Middle frontal gyrus (tissue), 1 donor: ENCODE data around the gene CCNE1.

ENCODE experiments used
- DNase-seq: peaks from one replicate; pipeline ENCODE4 v3.0.0-alpha.2; 2015; ENCODE audit warnings: low spot score; ENCODE audit errors: extremely low spot score

Gene CCNE1

DNA sequence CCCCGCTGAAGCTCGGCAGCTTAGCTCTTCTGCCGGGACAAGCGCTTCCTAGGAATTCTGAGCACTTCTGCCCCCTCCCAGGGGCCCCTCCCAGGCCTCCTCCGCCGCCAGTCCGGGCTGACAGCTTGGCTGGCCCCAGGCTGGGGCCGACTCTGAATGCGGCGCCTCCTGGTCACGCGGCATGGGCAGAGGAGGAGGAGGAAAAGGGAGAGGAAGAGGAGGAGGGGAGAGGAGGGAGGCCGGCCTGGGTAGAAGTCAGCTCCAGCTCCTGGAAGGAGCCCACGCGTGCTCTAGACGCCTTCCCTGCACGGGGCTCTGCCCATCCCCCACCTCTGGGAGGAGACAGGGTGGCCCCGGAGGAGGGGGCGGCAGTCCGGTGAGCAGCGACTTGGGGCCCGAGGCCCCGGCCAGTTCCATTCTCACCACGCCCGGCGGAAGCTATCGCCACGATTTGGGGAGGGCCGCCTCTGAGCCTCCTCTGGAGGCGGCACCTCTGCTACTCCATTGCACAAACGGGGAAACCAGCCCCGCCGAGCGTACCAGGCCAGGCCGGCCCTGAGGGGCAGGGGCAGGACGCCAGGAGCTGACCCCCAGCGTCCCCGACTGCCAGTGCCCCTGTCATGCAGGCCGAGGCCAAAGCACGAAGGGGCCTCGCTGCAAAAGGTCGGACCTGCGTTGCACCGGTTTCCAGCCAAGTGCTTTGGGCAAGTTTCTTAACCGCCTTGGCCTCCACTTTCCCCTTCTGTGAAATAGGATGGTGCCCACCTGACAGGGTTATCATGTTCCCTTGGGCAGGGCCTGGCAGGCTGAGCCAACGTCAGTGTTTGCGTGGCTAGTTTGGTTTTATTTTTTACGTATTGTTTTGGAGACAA, 31.6 kb downstream of the CCNE1 start:
- no peak for DNase-seq

DNA sequence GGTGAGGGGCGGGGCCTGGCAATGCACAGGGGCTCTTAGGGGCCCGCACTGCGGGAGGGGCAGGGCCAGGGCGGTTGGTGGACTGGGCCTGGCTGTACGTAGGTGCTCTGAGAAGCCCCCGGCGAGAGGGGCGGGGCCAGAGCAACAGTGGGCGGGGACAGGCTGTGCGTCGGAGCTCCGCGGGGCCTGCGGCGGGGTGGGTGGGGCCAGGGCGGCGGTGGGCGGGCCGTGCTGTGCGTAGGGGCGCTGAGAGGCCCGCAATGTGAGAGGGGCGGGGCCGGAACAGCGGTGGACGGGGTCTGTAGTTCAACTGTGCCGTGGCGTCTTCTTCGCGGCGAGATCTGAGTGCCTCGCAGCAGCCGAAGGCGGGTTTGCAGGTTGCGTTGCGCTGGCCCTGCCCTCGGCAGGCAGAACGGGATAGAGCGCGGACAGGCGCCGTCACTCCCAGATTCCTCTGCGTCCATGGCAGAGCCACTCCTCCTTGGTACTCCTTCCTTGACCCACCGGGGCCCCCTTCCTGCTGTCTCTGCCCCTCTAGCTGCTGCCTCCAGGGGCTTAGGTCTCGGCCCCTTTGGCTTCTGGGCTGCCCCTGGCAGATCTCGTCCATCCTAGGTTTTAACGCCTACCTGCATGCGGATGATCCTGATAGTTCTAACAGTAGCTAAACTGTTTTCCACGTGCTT, 33.2 kb downstream of the CCNE1 start:
- peak; percentile 68 for DNase-seq

DNA sequence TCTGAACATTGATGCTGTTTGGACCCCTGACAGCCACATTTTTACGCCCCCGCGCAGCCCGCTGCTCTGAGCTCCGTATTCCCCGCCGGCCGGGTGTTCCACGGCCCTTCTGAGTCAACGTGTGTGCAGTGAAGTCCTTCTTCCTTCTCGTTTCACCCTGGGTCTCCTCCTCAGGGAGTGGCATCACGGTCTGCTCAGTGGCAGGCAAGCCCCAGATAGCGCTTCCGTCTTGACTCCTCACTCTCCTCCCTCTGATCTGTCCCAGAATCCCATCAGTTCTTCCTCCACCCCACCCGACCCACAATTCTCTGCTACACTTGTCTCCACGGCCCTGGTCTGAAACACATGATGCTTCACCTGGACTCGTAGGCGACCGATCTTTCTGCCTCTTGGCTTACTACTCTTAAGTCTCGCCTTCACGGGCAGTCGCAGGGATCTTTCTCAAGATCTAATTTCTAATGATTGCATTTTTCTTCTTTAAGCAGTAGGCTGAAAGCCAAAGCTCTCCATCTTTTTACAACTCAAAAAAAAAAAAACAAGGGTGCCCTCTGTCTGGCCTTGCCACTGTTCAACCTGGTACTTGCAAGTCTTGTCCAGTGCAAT, 33.9 kb downstream of the CCNE1 start:
- DNase-seq, result no peak

DNA sequence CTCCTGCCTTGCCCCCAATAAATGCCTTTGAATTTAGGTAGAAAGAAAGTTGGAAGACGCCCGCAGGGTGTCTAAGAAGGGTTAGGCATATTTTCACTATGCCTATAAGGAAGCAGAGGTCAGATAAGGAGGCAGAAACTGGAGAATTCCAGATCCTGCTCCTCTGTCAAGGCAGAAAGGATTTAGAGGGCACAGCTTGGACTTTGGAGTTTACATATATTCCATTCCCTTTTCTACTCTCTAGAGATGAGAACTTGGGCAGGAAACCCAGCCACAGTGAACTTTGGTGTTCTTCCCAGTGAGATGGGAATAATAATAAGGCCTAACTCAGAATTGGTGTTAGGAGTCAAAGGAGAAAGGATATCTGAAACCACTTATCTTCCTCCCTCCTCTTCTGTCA, 37.4 kb downstream of the CCNE1 start:
- DNase-seq, result no peak

DNA sequence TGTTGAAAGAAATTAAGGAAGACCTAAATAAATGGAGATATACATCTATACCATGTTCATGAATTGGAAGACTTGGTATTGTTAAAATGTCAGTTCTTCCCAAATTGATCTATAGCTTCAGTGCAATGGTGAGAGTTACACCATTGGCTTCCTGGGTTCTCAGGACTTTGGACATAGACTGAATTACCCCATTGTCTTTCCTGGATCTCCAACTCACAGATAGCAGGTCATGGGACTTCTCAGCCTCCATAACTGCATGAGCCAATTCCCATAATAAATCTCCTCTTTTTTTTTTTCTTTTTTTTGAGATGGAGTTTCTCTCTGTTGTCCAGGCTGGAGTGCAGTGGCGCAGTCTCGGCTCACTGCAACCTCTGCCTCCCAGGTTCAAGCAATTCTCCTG, 38.7 kb downstream of the CCNE1 start:
- DNase-seq, result no peak

GRCh38 chr19:29851769-29852521, 40.2 kb downstream of the CCNE1 start:
- no peak for DNase-seq

DNA sequence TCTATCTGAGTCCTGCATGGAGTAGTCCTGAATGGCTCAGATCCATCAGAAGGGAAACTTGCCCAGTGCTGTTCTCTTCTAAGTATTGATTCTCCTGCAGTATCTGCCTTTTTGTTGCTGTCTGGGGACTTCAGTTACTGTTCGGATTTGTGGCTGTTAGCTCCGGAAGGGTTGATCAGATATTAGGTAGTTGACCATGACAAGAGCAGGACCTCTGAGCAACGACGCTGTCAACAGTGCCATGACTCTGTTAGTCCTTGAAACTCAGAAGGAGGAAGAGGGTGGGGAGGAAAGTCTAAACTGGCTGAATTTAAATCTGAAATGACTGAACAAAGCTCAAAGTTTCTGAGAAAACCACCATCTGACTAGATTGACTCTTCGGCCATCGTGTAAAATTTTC, 42.2 kb downstream of the CCNE1 start:
- DNase-seq, result no peak

DNA sequence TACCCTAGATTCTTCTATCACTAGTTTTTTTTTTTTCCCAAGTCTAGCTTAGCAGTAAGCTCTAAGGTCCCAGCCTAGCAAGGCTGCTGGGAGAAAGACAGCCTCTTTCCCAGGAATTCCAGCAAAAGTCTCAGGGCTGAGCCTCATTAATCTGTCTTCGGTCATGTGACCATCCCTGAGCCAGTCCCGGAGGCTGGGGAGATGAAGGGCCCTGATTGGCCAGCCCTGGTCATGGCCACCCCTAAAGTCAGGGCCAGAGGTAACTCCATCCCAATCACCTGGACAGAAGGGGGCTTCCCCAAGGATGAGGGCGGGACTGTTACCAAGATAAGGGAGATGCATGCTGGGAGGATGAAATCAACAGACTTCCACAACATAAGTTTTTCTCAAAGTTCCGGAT, 43.3 kb downstream of the CCNE1 start:
- no peak for DNase-seq

DNA sequence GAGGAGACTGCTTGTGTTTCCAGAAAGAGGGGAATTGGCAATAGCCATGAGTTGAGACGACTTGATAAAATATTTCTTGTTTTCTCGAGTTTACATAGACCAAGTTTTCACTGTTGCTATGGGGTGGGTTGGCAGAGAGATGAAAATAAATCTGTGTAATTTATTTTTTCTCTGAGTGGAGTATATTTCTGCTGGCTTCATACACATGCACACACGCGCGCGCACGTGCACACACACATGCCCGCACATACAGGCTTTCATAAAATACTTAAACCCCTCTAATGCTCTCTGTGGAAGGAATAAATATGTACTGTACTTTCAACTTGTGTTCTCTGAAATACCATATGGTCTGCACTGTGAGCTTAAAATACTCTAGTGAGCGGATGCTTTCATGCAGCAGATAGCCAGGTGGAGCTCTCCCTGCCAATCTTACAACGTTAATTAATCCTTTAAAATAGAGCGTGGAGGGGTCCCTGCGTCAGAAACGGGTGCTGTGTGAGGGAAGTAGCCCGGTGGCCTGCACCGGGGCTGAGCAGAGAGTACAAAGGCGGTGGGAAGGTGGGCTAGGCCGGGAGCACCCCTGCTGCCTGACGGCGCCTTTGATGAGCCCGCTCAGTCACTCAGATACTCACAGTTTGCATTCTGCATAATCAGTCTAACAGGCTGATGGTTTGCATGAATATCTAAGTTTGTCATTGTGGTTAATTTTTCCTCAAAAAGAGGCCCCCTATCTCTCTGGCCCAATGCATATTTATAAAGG, 44.1 kb downstream of the CCNE1 start:
- no peak for DNase-seq

DNA sequence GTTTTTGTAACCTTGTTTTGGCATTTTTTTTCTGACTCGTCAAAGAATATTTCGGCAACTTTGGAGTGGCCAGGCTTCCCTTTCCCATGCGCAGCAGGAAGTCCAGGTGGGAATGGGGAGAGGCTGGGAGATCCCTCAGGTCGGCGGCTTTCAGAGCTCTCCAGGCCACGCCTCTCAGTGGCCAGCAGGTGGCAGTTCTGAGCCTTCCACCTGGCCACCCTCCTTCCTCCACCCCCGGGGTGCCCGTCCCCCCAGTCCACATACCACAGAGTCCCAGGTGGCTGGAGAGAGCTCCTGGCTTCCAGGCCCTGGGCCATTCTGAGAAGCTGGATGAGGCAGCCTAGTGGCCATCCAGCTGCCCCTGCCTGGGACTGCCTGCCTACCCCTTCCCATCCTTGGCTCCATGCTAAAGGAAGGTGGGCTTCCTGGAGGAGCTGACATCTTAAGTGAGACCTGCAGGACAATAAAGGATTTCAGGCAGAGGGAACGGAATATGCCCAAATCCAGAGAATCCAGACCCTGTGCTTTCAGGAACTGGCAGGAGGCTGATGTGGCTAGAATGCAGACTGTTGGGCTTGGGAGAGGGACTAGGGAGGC, 46.3 kb downstream of the CCNE1 start:
- no peak for DNase-seq

GRCh38 chr19:29858621-29859020, 46.8 kb downstream of the CCNE1 start:
- no peak for DNase-seq

- no peak for DNase-seq
Measured at GRCh38 chr19:29860492-29860891, 48.7 kb downstream of the CCNE1 start.

GRCh38 chr19:29861574-29861973, 49.8 kb downstream of the CCNE1 start:
- DNase-seq, result no peak

GRCh38 chr19:29866011-29866410, 54.2 kb downstream of the CCNE1 start:
- DNase-seq, result no peak

DNA sequence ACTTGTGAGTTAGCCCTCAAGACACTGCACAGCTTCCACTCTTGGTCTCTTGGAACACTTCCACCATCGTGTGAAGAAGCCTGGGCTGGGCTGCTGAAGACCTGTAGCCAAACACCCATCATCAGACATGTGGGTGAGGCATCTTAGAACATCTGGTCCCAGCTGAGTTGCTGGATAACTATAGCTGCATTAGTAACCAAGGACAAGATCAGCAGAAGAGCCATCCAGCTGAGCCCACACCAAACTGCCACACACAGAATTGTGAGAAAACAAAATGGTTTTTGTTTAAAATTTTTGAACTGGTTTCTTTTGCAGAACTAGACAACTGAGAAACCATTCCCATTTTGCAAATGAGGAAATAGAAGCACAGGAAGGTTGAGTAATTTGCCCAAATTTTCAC, 56.2 kb downstream of the CCNE1 start:
- DNase-seq, result no peak

DNA sequence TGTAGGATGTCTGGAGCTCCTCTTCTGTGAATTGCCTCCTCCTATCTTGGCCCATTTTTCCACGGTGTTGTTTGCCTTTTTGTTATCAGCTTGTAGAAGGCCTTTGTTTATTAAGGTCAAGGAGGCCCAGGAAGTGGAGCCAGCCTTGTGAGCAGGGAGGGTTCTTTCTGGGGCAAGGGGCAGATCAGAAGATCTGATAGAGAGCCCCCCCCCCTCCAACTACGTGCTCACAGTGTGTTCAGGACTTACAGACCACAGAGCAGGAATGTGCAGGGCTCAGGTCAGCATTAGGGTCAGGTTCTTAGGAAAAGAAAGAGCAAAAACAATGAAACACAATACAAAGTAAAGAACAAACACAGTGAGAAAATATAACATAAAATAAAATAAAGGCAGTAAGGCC, 59.4 kb downstream of the CCNE1 start:
- DNase-seq, result no peak

DNA sequence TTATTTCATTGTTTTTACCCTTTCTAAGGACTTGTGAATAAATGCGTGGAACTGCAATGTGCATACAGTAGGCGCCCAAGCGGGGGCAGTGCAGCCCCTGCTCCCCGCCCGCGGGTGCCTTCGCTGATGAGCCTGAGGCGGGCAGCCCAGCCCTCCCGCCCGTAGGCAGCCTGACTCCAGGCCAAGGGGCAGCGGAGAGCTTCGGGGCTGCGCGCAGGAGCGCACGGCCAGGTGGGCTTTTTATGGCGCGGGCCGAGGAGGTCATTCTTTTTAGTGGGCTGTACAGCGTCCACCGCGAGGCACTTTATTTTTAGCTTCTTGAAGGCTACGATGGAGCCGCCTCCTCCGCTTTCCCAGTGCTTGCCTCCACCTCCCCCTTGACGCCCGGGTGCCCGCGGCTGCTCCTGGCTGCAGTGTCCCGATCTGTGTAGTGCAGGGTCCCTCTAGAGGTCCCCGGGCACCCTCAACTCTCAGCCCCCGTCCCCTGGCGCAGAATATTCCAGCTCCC, 60.5 kb downstream of the CCNE1 start:
- no peak for DNase-seq

GRCh38 chr19:29873024-29873800, 61.4 kb downstream of the CCNE1 start:
- DNase-seq, result no peak
